Subcutaneous adipose tissue (tissue), 4 donors: Measurements from ENCODE around the gene FGFRL1. TPM values are rescaled to one million over a fixed set of nuclear protein-coding genes. Genes with fewer than 3 reads are reported as not detected.

Experiments
- total RNA-seq, 4 donors: library from RNA; depleted of rRNA; stranded (reverse); fragments of >200 nt; gene quantifications; one replicate each; pipeline ENCODE4 v1.1.0, GENCODE V29; 2016
- TF ChIP-seq, protein P1 (sequence below): fragments of 450-650 bp; IDR thresholded peaks from one replicate; pipeline ENCODE4 v1.5.1; 2016; ENCODE audit warnings: low read depth, mild to moderate bottlenecking, control low read depth, antibody characterized with exemption, moderate library complexity

Gene FGFRL1
- total RNA-seq, 4 donors from 2014 or later, result 12.6 to 113 (median 22.7) TPM

DNA sequence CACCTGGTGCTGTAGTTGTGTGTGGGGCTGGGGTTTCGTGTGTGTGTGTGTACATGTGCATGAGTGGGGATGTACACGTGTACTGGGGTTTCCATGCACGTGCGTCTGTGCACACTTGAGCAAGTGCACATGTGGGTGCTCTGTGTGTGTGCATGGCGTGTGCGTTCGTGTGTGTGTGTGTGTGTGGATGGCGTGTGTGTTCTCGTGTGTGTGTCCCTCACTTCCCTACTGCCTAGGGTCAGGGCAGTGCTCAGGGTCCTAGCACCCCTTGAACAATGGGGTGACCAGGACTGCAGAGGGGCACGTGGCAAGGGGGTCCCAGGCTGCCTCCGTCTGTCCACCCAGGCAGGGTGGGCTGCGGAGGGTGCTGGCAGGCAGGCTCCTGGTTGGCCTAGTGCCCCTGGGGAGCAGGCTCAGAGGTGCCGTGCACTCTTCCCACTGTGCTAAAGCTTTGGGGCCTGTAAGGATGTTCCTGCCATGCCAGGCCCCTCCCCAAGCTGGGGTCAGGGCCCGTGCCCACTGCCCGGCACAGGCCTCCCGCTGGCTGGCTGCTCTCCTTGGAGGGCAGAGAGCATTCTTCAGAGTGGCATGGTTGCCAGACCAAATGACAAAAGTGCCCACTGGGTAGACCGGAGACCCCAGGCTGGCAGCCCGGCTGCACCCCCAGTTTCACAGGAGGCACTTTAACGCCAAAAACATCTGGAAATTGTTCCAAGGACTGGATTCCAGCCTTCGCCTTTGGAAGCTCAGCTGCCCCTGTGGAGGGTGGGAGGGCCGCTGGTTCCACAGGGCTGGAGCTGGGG is 29.1 kb downstream of the FGFRL1 start:
- TF ChIP-seq, protein P1, sequence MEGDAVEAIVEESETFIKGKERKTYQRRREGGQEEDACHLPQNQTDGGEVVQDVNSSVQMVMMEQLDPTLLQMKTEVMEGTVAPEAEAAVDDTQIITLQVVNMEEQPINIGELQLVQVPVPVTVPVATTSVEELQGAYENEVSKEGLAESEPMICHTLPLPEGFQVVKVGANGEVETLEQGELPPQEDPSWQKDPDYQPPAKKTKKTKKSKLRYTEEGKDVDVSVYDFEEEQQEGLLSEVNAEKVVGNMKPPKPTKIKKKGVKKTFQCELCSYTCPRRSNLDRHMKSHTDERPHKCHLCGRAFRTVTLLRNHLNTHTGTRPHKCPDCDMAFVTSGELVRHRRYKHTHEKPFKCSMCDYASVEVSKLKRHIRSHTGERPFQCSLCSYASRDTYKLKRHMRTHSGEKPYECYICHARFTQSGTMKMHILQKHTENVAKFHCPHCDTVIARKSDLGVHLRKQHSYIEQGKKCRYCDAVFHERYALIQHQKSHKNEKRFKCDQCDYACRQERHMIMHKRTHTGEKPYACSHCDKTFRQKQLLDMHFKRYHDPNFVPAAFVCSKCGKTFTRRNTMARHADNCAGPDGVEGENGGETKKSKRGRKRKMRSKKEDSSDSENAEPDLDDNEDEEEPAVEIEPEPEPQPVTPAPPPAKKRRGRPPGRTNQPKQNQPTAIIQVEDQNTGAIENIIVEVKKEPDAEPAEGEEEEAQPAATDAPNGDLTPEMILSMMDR, result no peak

DNA sequence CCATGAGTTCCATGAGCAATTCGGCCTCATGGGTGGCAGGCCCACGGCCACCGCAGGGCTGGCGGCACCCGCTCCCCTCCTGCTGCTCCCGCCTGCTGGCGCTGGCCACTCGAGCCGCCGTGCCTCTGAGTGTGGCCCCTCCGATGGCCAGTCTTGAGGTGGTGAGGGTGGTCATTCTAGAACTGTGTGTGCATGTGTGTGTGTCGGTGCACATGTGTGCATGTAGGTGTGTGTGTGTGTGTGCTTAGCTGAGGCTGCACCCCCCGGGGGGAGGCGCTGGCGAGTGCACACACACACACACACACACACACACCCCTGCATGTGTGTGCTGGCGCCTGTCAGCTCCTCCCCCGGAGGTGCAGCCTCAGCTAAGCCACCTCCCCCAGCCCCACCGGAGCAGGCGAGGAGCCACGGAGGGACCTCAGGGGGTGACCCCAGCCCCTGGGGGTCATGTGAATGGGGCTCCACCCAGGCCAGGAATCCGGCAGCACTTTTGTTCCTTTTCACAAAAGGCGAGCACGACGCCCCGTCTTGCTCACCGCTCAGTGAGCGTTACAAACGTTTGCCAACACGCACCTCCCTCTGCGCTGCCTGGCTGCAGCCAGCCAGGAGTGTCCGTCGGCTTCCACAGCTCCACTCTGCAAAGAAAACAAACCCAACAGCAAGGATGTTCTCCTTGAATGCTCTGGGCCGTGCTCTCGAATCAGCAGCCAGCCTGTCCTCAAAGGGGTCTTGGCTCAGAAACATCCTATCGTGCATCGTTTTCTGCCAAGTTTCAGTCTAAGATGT is 29.9 kb downstream of the FGFRL1 start:
- TF ChIP-seq, protein P1, result no peak

DNA sequence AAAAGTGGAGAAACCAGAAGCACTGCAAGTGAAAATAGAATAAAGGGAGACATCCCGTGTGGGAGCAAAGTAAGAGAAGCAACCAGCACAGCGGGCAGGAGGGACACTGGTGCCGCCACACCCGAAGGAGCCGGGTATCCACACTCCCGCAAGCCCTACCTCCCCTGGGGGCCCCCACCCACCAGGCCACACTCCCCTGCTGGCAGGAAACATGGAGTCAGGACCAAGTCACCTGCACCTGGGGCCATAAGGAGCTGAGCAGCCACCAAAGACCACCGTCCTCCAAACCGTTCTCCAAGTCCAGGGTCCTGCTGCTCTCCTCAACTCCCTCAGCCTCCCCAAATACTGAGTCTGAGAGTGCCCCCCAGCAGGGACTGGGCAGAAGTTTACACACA is 30.5 kb downstream of the FGFRL1 start:
- TF ChIP-seq, protein P1, result no peak

DNA sequence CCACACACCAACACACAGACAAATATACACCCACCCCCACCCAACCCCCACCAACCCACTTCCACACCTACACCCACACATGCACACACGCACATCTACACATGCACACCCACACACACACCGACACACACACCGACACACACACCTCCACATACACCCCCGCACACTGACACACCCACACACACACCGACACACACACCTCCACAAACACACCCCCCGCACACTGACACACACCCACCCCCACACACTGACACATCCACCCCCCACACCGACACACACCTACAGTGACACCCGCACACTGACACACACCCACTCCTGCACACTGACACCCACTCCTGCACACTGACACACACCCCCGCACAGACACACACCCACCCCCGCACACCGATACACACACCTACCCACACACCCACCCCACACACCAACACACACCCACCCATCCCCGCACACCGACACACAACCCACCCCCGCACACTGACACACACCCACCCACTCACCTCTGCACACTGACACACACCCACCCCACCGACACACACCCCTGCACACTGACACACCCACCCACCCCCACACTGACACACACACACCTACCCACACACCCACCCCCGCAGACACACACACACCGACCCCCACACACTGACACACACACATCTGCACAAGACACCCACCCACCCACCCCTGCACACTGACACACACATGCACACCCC is 31.1 kb downstream of the FGFRL1 start:
- TF ChIP-seq, protein P1, result no peak

DNA sequence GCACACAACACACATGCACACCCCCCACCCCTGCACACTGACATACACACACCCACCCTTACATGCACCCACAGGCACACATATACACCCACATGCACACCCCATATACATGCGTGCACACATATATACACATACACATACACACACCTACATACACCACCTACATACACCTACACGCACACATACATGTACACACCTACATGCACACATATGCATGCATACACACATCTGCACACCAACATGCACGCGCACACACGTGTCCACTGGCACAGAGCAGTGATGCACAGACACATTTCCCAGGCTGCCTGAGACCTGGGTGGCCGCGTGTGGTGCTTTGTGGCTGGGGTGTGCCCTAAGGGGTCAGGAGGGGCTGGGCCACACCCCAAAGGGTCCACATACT is 31.7 kb downstream of the FGFRL1 start:
- TF ChIP-seq, protein P1, result no peak

DNA sequence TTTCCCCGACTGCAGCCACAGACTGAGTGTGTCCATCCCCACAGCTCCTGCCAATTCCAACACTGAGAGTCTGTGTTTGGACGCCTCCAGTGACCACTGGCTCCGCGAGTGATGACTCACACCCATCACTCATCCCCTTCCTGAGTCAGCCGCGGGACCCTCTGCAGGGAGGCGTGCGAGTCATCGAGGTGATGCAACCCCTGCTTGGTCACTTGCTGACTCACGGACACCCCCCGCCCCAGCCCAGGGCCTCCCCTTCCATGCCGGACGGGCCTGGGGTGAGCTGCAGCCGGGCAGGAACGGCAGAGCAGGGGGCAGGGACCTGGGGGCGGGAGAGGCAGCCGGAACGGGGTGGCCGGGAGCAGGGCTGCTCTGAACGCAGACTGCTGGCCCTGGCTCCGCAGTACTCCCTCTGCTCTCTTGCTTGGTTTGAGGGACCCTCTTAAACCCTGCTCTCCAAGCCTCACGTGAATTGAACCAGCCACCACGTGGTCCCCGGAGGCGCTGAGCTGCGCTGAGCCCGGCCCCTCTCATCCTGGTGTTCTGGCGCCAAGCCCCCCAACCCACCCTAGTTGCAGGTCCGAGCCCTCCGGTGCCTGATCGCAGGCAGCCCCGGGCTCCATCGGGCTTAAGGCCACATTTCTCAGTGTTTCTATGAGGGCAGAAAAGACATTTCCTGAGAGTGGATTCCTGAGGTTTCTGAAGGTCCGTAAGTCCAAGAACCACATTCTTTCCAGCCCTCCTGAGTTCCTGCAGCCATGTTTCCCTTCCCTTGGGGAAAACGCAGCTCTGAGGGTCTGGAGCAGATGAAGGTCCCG is 32.4 kb downstream of the FGFRL1 start:
- TF ChIP-seq, protein P1, result no peak
